ENCODE results near the gene ADGRV1. TPM values are rescaled to one million over a fixed set of nuclear protein-coding genes. Genes with fewer than 3 reads are reported as not detected.

The ADGRV1 gene
- total and polyA plus RNA-seq, 9 of the 15 experiments (the other 6 are each of a cell fraction or from before 2014, with no cell fraction given) = 21.7 to 156 (median 58.2) TPM

DNA sequence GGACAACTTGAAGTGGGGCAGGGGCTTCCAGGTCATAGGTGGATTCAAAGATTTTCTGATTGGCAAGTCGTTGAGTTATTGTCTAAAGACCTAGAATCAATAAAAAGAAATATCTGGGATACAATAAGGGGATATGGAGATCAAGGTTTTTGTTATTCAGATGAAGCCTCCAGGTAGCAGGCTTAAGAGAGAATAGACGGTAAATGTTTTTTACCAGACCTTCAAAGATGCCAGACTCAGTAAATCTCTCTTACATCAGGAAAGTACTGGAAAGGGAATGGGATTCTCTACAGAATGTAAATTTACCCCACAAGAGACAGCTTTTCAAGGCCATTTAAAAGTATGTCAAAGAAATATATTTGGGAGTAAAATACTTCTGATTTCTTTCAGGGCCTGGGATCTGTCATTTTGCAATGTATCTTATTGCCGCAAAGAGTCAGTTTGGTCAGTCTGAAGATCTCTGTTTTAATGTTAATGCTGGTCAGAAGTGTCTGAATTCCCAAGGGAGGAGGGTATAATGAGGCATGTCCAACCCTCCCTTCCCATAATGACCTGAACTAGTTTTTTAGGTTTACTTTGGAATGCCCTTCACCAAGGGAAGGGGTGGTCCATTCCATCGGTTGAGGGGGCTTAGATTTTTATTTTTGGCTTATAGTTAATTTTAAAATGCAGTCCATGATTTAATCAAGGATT, 15.6 kb upstream of the ADGRV1 start:
- intact Hi-C loops (cut with micrococcal nuclease) = no loop called here
- Histone ChIP-seq H3K27ac (ENCODE audit: extremely low read depth, low read depth, low read length) (no peak overlapping the region), H3K27me3 (ENCODE audit: control insufficient read depth in 2 of 2, insufficient read depth in 2 of 2, low read length in 2 of 2) (no peaks in the 10 kb centered on the region), H3K4me1 (replicated peaks in 1 of 2; ENCODE audit: control insufficient read depth in 2 of 2, insufficient read depth in 2 of 2, low read length in 2 of 2) (peaks cover 0 to 3% of the 10 kb centered on the region in 2 experiments; a peak in 1 of 5 replicates), H3K4me3 (no peak overlapping the region), H3K9ac (ENCODE audit: insufficient read depth in 1 of 2, low read depth in 2 of 2, low read length in 2 of 2) (no peak overlapping the region), H3K36me3 (ENCODE audit: control insufficient read depth, insufficient read depth, low read length) (no peaks in the 10 kb centered on the region), H3K4me2 (ENCODE audit: insufficient read depth, low read length) (no peak overlapping the region), H3K79me2 (ENCODE audit: control insufficient read depth, insufficient read depth, low read length) (no peaks in the 10 kb centered on the region), H4K20me1 (replicated peaks; ENCODE audit: control insufficient read depth, insufficient read depth, low read length) (no peaks in the 10 kb centered on the region), H3K9me1 (ENCODE audit: control insufficient read depth, insufficient read depth, low read length) (no peaks in the 10 kb centered on the region), H3K9me3 (replicated peaks; ENCODE audit: control insufficient read depth, insufficient read depth, low read depth, low read length) (no peaks in the 10 kb centered on the region), H2AFZ (ENCODE audit: low read depth, low read length) (no peak overlapping the region)
- TF ChIP-seq MIER1 (IDR thresholded peaks at IDR 0.05; ENCODE audit: low read depth) = no peak
- no peak for TF ChIP-seq BMI1 (IDR thresholded peaks at IDR 0.05; ENCODE audit: low read length)
- TF ChIP-seq, protein P1, sequence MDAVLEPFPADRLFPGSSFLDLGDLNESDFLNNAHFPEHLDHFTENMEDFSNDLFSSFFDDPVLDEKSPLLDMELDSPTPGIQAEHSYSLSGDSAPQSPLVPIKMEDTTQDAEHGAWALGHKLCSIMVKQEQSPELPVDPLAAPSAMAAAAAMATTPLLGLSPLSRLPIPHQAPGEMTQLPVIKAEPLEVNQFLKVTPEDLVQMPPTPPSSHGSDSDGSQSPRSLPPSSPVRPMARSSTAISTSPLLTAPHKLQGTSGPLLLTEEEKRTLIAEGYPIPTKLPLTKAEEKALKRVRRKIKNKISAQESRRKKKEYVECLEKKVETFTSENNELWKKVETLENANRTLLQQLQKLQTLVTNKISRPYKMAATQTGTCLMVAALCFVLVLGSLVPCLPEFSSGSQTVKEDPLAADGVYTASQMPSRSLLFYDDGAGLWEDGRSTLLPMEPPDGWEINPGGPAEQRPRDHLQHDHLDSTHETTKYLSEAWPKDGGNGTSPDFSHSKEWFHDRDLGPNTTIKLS (IDR thresholded peaks at IDR 0.05; ENCODE audit: borderline replicate concordance, low read depth) = no peak
- no peak for TF ChIP-seq NFIX (CRISPR knock-in tag; IDR thresholded peaks at IDR 0.05; ENCODE audit: low read depth)
- no peak for TF ChIP-seq SAFB (IDR thresholded peaks at IDR 0.05; ENCODE audit: borderline replicate concordance, low read depth, low read length)
- no peak for TF ChIP-seq GTF2E2 (tag; IDR thresholded peaks at IDR 0.05)
- TF ChIP-seq, protein P2, sequence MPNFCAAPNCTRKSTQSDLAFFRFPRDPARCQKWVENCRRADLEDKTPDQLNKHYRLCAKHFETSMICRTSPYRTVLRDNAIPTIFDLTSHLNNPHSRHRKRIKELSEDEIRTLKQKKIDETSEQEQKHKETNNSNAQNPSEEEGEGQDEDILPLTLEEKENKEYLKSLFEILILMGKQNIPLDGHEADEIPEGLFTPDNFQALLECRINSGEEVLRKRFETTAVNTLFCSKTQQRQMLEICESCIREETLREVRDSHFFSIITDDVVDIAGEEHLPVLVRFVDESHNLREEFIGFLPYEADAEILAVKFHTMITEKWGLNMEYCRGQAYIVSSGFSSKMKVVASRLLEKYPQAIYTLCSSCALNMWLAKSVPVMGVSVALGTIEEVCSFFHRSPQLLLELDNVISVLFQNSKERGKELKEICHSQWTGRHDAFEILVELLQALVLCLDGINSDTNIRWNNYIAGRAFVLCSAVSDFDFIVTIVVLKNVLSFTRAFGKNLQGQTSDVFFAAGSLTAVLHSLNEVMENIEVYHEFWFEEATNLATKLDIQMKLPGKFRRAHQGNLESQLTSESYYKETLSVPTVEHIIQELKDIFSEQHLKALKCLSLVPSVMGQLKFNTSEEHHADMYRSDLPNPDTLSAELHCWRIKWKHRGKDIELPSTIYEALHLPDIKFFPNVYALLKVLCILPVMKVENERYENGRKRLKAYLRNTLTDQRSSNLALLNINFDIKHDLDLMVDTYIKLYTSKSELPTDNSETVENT (CRISPR knock-in tag; IDR thresholded peaks at IDR 0.05) = no peak
- no peak for TF ChIP-seq SMARCB1 (IDR thresholded peaks at IDR 0.05; ENCODE audit: insufficient read length, low read depth)
- ChIA-PET POLR2A (no interaction called here), CTCF (ENCODE audit: low intra/inter-chr PET ratio) (no interaction called here)
- in situ Hi-C loops (cut with MboI) = no loop called here
- no TSS peak for BruUV-seq (replicated peaks)
- no peak for FAIRE-seq
- no peak for DNase-seq (ENCODE audit: extremely low read depth in 1 of 4, low spot score in 3 of 4)
- no peak for ATAC-seq
- 34% methylated on average over 4 of the region's 4 CpGs for WGBS (ENCODE audit: insufficient coverage, low coverage, missing lambda C conversion rate)

Measured in K562 (cell line).